Panc1 (cell line): ENCODE data around the gene TP73. TPM values are rescaled to one million over a fixed set of nuclear protein-coding genes. Genes with fewer than 3 reads are reported as not detected.
A peak's percentile ranks its signal among the peaks of the same experiment; 100 is the strongest.

Experiments
- ATAC-seq: fragments of 200-7000 bp; cut with Tn5 transposase; 2 replicates; pipeline ENCODE4 v1.9.1; 2020; ENCODE audit warnings: mild to moderate bottlenecking, moderate library complexity
- BruUV-seq: library from RNA; stranded (reverse); fragments of 400-500 nt; replicated peaks from 2 replicates; lab custom pipeline; 2021; lab: Mats Ljungman, UMichigan
- CTCF ChIA-PET: fragments of 300-600 bp; sonication (Branson Sonifier 250); formaldehyde crosslinking; loops from one replicate; lab custom pipeline; 2022; ENCODE audit warnings: antibody characterized with exemption; lab: Charles Lee
- POLR2A ChIA-PET: fragments of 300-600 bp; sonication (Branson Sonifier 250); formaldehyde crosslinking; loops from one replicate; lab custom pipeline; 2022; ENCODE audit warnings: antibody characterized with exemption; lab: Charles Lee
- DNase-seq: peaks from one replicate; pipeline ENCODE4 v3.0.0-alpha.2; 2010; ENCODE audit warnings: low read depth, low spot score
- H3K27ac ChIP-seq: 2 replicates; pipeline ENCODE4 v1.5.1; 2011; ENCODE audit warnings: mild to moderate bottlenecking, low read length, inconsistent platforms
- H3K27me3 ChIP-seq: fragments of 200-500 bp; sonication (Bioruptor generic); 2 replicates; pipeline ENCODE4 v1.6.0; 2014; ENCODE audit warnings: low read length, inconsistent platforms; ENCODE audit not compliant: control insufficient read depth, insufficient read depth
- H3K36me3 ChIP-seq: fragments of 200-500 bp; sonication (Bioruptor generic); 2 replicates; pipeline ENCODE4 v1.5.1; 2014; ENCODE audit warnings: inconsistent platforms, mild to moderate bottlenecking, low read length, moderate library complexity; ENCODE audit not compliant: control insufficient read depth, insufficient read depth
- H3K4me1 ChIP-seq: 2 replicates; pipeline ENCODE4 v1.5.1; 2011; ENCODE audit warnings: inconsistent platforms, mild to moderate bottlenecking, low read length, moderate library complexity; ENCODE audit not compliant: control insufficient read depth, insufficient read depth
- H3K4me3 ChIP-seq, 2 experiments: 2 replicates each; pipeline ENCODE4 v1.5.1; 2011 to 2012; ENCODE audit warnings: low read depth in 2 of 2, low read length in 2 of 2, mild to moderate bottlenecking in 2 of 2, inconsistent platforms in 1 of 2, moderate library complexity in 1 of 2
- H3K9me3 ChIP-seq: fragments of 200-500 bp; sonication (Bioruptor generic); 2 replicates; pipeline ENCODE4 v1.5.1; 2014; ENCODE audit warnings: low read depth, mild to moderate bottlenecking, inconsistent platforms, low read length, moderate library complexity; ENCODE audit not compliant: control insufficient read depth, insufficient read depth
- CTCF ChIP-seq: fragments of 450-650 bp; IDR thresholded peaks from 2 replicates; pipeline ENCODE4 v1.5.1; 2017; ENCODE audit warnings: mild to moderate bottlenecking
- POLR2AphosphoS5 ChIP-seq: IDR thresholded peaks from 2 replicates; pipeline ENCODE4 v1.6.1; 2012; ENCODE audit warnings: mild to moderate bottlenecking, low read depth, low read length, moderate library complexity
- REST ChIP-seq, 2 experiments: IDR thresholded peaks; 2 replicates each; pipeline ENCODE4 v1.6.1; 2011 to 2012; ENCODE audit warnings: low read depth in 2 of 2, control low read depth in 1 of 2, low read length in 1 of 2, mild to moderate bottlenecking in 1 of 2, moderate library complexity in 1 of 2; ENCODE audit not compliant: insufficient read depth in 1 of 2
- SIN3A ChIP-seq: IDR thresholded peaks from 2 replicates; pipeline ENCODE4 v1.6.1; 2012; ENCODE audit warnings: low read depth, mild to moderate bottlenecking, low read length, moderate library complexity, borderline replicate concordance; ENCODE audit not compliant: insufficient read depth
- TCF7L2 ChIP-seq: IDR thresholded peaks from 2 replicates; pipeline ENCODE4 v1.6.1; 2011; ENCODE audit warnings: mild to moderate bottlenecking, low read depth, low read length, inconsistent platforms
- in situ Hi-C: cut with HindIII; loops from 2 replicates; pipeline ENCODE4 v1.10.0; 2016; ENCODE audit warnings: low sequenced_read_pairs, low pct_unique_long_range_greater_than_20kb
- intact Hi-C: fragments of 100-400 bp; cut with micrococcal nuclease; formaldehyde crosslinking; loops from one replicate; pipeline ENCODE4 v1.10.0; 2022; ENCODE audit not compliant: unreplicated experiment
- total RNA-seq: library from RNA; stranded (reverse); gene quantifications from one replicate; pipeline ENCODE4 v1.2.1, GENCODE V29; 2021; ENCODE audit not compliant: unreplicated experiment

TP73 gene
- total RNA-seq, 1 experiment from 2014 or later = 4.7 TPM

- intact Hi-C loops = no loop called here
- no peak overlapping the region for H3K27ac ChIP-seq
- TF ChIP-seq REST (IDR thresholded peaks at IDR 0.05; ENCODE audit: insufficient read depth in 1 of 2, low read depth in 2 of 2, low read length in 1 of 2) = no peak
- no peak for TF ChIP-seq SIN3A
- no peak for TF ChIP-seq TCF7L2
- TF ChIP-seq POLR2AphosphoS5 = no peak
- TF ChIP-seq CTCF = no peak
- DNase-seq (no peak), ATAC-seq (no peak)
- H3K27me3 ChIP-seq = no peaks in the 10 kb centered on the region
- CTCF ChIA-PET = no interaction called here
- H3K9me3 ChIP-seq = no peaks in the 10 kb centered on the region
- no TSS peak for BruUV-seq
- in situ Hi-C loops = no loop called here
- no peak overlapping the region for H3K4me3 ChIP-seq
- POLR2A ChIA-PET = no interaction called here
- peaks cover 2% of the 10 kb centered on the region; the same call in 1 of the 2 replicates for H3K36me3 ChIP-seq
- H3K4me1 ChIP-seq = no peaks in the 10 kb centered on the region
Observed at GRCh38 chr1:3785045-3785444, 132.7 kb downstream of the TP73 start.

GRCh38 chr1:3785456-3786157 lies 133.3 kb downstream of the TP73 start:
- Histone ChIP-seq H3K4me1 (no peaks in the 10 kb centered on the region), H3K27me3 (no peaks in the 10 kb centered on the region), H3K9me3 (no peaks in the 10 kb centered on the region), H3K4me3 (no peak overlapping the region), H3K27ac (no peak overlapping the region), H3K36me3 (peaks cover 2% of the 10 kb centered on the region; the same call in 1 of the 2 replicates)
- DNase-seq = no peak
- in situ Hi-C loops (no loop called here), intact Hi-C loops (no loop called here)
- peak; percentile 44; the same call in 1 of the 2 replicates for ATAC-seq
- TF ChIP-seq TCF7L2 (no peak), REST (IDR thresholded peaks at IDR 0.05; ENCODE audit: insufficient read depth in 1 of 2, low read depth in 2 of 2, low read length in 1 of 2) (no peak), CTCF (no peak; the same call in 1 of the 2 replicates), SIN3A (no peak), POLR2AphosphoS5 (no peak)
- ChIA-PET POLR2A (no interaction called here), CTCF (interaction anchor here (0.7 kb wide), 1 partner anchor 253 kb away, joined by 4 read pairs; no protein-coding TSS in a partner anchor)
- TSS peak; percentile 52 for BruUV-seq
